SKM-1 (cell line): ENCODE data around the gene PPT1.

Source experiments
- DNase-seq: peaks from one replicate; lab custom pipeline; 2025; ENCODE audit not compliant: unreplicated experiment; lab: John Stamatoyannopoulos, UW

The PPT1 gene

DNA sequence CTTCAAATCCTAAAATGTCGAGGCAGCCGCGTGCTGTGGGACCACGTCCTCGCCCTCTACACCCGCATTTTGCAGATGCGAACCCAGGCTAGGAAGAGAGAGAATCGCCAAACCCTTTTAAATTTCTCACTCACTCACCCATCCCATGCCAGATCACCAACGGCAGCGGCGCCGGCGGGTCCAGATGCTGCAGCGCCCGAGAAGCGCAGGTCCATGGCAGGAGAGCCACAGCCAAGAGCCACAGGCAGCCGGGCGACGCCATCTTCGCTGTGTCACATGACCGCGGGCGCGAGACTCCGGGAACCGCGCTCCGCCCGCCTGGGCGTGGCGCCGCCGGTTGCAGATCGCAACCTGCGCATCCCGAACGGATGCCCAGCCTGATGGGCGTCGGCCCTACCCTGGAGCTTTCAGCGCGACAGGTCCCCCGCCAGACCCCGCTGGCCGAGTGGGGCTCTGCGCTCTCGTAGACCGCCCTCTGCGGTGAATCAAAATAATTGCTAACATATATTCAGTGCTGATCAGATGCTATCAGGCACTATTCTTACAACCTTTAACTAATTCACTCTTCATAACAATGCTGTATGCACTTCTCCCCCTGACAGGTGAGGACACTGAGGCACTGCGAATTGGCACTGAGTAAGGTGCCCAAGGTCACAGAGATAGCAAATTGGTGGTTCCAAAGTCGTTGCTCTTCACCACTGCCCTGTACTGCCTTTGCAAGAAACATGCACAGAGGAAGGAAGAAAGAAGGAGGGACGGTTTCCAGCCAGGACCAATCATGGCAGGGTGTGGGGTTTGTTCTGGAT is at the start of gene PPT1:
Gene PPT1 (minus strand): TSS at position 276 of the 806 bp plus-strand sequence. CDS start 14 bp downstream, at position 262.
- peak; percentile 23 for DNase-seq

DNA sequence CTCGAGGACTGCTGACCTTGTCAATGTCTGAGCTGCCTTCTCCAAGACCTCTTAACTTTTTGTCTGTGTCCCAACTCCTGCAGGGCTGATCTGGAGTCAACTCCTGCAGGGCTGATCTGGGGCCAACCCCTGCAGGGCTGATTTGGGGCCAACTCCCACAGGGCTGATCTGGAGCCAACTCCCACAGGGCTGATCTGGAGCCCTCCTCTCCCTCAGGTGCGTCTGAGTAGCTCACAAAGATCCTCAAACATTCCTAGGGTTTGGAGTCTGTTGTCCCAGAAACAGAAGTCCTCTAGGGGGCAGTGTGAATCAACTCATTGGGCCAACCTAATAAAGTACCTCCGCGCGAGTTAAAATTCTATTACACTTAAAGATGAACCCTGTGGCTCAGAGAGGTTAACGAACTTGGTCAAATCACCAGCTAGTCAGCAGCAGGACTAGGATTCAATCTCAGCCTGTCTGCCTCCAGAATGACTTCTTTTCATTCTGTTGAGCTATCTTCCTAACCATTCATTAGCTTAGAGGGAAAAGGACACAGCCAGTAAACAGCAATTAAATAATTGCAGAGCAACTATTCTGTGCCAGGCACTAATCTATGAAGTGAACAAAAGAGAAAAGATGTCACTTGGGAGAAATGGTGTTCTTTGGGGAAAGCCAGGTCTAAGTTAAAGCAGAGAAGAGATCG is 47.0 kb upstream of the PPT1 start:
- DNase-seq, result no peak

DNA sequence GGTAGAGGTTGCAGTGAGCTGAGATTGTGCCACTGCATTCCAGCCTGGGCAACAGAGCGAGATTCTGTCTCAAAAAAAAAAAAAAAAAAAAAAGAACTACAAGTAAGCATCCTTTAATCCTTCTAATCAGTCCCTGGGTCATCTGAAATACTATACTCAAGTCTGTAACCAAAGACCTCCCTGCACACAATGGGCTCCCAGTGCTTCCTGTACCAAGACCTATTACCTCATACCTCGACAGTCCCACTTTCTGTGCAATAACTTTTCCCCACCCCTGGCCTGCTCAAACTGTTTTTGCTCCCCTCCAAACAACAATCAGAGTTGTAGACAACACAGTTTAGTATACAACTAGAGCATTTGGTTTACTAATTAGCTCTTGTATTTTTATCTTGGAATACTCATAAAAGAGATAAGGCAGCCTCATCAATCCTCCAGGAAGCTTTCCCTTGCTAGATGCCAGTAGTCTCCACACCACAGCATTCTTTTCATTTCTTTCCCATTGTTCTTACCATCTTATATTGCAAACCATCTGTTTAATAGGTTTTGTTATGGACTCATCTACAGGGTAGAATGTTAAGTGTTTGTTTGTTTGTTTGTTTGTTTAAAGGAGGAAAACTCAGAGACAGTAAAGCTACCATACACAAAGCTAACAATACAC is 45.0 kb upstream of the PPT1 start:
- no peak for DNase-seq

DNA sequence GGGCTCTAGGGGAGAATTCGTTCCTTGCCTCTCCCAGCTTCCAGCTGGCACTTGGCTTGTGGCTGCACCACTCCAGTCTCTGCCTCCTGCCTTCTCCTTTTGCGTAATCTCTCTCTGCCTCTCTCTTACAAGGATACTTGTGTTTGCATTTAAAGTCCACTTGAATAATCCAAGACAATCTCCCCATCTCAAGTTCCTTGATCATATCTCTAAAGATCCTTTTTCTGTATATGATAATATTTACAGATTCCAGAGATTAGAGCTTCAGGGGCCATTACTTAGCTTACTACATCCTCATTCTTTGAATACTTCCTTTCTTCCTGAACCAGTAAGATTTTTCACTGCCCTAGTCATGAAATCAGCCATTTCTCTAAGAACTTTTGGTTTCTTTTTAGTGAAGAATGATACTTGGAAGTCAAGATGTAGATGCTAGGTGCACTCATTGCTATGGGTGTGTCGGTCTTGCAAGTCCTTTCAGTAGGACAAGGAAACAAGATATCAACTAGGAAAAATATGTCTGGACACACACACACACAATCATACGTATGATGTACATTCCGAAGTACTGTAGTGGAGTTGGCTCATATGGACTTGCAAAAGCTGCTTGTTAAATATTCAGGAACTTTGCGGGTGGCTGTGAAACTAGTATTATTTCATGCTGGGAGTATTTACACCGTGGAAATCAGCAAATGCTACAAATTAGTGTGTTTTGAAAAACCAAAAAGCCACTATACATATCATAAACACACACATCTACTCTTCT is 43.3 kb upstream of the PPT1 start:
- DNase-seq, result no peak

DNA sequence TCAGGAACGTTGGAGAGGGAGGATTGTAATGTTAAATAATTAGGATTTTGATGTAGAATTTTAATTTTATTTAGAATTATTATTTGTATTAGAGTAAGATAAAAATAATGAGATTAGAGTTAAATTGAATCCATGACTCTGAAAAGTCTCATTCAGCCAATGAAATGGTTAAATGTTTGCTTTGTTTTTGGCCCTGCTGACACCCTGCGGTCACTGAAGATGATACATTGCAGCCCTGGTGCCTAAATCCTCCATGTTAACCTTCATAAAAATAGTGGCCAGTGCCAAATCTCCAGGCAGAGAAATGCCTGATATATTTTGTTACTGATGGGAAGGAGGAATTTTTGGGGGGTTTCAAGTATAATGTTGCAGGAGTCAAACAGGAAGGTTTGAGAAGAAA is 36.8 kb upstream of the PPT1 start:
- no peak for DNase-seq

DNA sequence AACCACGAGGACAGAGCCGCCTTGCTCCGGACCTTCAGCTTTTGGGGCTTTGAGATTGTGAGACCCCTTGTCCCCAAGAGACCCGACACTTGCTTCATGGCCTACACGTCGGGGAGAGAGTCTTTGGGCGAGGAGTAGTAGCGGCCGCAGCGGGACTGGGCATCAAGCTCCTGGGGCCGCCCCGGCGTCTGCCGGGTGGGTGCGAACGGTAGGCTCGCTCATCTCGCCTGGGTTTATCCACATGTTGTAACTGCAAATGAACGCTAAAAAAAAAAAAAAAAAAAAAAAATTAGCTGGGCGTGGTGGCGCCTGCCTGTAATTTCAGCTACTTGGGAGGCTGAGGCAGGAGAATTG is 36.2 kb upstream of the PPT1 start:
- DNase-seq, result no peak

DNA sequence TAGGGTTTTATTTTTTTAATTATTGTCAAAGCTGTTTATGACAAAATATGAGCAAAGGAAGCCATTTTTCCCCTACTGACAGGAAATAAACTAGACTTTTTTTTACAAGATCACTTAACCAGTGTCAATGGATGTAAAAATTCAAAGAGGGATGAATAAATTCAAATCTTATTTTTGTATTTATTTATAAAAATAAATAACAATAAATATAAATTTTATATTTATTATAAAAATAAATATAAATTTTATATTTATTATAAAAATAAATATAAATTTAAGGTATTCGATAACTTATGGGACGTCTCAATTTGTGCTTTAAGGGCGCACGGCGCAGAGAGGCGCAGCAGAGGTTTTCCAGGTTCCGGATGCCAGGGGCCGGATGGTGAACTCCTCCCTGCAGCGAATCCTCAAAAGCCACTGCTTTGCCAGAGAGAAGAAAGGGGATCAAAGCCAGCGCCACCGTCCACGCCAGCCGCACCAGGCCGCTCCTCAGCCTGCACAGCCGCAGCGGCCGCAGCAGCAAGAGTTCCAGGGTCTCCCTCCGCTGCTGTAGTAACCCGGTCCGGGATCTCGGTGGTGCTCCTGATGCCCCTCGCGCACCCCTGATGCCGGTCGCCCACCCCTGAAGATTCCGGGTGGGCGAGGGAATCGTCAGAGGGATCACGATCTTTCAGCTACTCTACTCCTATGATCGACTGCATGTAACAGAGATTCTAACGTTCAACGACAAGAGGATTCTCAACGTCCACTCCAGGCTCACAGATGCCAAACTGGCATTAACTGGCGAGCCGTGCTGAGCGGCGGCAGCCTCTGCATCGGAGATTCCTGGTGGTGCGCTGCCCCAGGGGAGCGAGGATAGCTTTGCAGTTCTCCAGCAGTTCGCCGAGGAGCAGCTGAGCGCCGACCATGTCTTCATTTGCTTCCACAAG is 35.6 kb upstream of the PPT1 start:
- no peak for DNase-seq

DNA sequence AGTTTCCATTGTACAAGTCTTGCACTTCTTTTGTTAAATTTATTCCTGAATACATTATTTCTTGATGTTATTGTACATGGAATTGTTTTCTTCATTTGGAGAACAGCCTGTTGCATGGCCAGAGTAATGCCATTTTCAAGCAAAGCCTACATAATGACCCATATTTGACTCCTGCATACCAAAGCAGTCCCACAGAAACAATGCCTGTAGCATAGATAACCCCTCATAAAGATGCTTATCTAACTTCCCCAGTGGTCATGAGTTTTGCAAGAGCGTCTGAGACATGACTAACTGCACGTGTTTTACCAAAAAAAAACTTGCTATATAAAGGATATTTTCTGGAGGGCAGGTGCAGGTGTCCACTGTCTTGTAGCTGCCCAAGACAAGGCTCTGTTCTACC is 33.8 kb upstream of the PPT1 start:
- no peak for DNase-seq

DNA sequence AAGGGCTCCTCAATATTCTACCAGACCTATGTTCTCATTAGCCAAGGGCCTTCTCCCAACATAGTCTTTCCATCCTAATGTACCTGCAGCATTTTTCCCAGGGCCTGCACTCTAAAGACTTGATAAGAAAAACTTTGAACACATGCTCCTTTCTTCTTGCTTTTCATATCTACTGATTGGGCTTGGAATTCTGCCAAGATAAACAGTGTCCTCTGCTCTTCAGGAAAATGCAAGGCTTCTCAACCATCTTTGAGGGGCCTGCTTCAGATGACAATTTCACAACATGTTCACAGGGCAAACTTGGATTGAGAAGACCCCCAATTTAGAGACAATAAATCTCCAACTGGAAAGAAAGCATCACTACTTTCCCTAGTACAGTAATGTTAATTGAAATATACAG is 25.8 kb upstream of the PPT1 start:
- DNase-seq, result no peak

DNA sequence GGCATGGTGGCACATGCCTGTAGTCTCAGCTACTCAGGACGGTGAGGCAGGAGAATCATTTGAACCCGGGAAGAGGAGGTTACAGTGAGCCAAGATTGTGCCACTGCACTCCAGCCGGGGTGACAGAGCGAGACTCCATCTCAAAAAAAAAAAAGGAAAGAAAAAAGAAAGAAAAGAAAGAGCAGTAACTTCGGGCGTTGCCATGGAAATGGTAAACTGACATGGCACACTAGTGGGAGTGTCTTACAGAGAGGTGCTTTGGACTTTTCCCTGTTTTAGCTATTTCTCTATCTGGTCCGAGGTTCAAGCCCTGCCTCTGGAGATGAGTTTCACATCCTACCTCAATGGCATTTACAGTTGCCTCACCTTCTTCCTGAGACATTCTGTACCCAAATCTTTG is 23.1 kb upstream of the PPT1 start:
- no peak for DNase-seq

DNA sequence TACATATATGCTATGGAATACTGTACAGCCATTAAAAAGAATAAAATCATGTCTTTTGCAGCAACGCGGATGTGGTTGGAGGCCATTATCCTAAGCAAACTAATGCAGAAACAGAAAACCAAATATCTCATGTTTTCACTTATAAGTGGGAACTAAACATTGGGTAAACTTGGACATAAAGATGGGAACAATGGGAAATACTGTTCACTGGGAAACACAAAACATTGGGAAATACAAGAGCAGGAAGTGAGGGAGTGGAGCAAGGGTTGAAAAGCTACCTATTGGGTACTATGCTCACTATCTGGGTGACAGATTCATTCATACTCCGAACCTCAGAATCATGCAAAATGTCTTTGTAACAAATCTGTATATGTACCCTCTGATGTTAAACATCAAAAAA is 17.3 kb upstream of the PPT1 start:
- DNase-seq, result no peak

DNA sequence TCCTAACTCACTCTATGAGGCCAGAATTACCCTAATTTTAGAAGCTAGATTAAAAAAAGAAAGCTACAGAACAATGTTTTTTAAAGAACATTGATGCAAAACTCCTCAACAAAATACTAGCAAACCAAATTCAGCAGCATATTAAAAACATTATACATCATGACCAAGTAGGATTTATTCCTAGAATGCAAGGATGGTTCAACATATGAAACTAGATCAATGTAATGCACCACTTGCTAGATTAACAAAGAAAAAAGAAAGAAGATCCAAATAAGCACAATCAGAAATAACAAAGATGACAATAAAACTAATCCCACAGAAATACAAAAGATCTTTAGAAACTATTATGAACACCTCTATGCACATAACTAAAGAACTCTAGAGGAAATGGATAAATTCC is 13.3 kb upstream of the PPT1 start:
- DNase-seq, result no peak

DNA sequence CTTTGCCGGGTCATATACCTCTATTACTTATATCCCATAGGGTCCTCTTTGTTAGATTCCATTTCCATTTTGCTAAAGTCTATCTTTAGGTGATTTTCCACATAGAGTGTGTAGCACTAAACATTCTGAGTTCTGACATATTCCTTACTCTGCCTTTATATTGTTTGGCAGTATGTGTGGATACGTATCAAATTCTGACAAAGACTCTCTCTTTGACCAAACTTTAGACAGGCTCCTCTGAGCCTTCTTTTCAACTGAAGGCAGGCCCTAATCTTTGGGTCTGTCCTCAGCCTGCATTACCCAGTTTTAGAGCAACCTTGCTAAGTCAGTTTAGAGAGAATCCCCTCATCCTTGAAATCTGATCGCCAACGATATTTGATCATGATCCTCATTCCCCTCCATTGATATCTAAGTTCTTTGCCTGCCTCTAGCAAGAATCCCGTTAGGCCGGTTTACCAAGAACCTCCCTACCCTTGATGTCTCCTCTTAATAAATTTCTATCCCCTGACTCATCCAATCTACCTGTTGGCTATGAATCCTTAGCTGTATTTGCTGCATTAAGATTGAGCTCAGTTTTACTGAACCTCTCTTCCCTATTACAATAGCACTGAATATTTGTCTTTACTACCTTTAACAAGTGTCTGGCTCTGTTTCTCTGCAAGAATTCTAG is 10.4 kb upstream of the PPT1 start:
- no peak for DNase-seq

DNA sequence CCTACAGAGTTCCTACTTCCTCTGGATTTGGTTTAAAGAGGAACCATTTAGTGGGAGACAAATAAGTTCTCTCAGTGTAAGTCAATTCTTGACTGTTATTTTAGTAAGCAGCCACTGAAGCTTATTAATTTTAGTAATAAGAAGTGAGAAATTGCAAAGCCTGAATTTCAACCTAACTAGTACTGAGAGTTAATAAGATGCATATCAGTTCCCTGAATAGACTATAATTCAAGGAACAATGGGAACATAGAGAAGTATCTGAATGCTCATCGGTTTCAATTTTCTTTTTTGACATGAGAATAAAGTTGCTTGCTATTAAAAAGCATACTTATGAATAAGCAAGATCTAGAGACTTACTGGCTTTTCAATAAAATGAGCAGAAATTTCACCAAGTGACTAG is 8.0 kb upstream of the PPT1 start:
- DNase-seq, result no peak

DNA sequence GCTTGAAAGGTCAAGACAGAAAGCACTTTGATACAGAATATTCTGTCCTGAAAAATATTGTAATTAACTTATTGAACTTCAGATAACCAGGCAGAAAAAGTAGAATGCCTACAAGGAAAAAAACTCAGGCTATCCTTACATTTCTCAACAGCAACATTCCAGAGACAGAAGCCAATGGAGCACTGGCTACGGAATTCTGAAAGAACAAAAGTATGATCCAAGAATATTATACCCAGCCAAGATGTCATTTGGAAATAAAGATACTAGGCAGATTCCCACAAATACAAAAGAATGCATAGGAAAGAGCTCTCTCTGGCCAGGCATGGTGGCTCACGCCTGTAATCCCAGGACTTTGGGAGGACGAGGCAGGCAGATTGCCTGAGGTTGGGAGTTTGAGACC is 5.8 kb upstream of the PPT1 start:
- DNase-seq, result no peak

DNA sequence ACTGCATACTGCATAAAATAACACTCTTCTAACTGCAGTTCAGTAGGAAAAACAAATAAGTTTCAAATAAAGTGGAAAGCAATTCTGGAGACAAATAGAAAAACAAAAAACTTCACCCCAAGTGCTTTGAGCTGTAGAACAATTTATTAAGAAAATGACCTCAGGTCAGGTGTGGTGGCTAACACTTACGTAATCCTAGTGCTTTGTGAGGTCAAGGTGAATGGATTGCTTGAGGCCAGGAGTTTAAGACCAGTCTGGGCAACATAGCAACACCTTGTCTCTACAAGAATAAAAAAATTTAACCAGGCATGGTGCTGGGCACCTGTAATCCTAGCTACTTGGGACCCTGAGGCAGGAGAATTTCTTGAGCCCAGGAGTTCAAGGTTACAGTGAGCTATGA is 5.0 kb upstream of the PPT1 start:
- no peak for DNase-seq

DNA sequence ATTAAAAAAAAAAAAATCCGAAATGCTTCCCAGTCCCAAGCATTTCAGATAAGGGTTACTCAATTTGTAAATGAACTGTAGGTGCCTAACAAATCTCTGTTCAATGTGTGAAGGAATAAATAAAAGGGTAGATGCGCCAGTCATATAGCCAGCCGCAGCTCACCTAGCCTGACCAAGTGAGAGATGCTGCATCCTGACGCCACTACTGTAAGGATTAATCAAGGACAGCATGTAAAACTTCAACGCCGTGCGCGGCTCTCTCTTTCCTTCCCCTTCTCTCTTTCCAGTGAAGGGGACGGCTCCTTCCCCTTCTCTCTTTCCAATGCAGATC is 441 bp downstream of the PPT1 start:
- DNase-seq, result no peak

DNA sequence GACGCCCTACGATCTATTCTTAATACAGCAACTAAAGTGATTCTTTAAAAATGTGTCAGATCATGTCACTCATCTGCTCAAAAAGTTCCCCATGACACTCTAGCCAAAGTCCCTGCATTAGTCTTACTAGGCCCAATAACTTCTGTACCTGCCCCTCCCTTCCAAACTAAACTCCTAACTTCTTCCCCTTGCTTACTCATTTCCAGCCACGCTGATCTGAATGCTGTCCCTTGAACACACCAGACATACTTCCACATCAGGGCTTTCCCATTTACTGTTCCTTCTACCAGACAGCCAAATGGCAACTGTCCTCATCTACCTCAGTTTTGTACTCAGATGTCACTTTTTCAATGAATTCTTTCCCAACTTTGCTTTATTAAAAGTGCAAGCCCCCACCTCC is 1.2 kb downstream of the PPT1 start:
- no peak for DNase-seq

DNA sequence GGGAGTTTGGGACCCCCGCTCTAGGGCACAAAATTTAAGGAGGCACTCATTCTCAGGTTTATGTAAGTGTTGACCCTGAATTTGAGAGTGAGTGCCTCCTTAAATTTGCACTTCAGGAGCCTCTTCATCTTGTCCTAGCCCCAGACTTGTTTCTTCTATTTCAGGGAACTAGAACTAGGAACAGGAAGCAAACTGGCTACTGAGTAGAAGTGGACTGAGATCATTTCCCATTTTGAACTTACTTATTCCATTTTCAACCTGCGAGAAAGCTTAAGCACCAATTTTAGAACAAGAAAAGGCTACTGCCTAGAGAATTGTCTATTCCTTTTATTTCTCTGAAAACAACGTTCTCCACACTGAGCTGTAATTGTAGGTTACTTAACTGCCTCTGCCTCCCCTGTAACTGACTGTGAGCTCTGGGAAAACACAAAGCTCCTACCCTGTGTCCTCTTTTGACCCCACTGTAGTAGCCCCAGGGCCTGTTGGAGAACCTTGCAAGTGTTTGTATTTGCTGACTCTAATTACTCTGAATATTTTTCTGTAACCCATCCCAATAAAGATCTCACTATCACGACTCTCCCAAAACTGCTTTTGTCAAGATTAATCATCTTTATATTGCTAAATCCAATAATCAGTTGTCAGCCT is 2.5 kb downstream of the PPT1 start:
- peak; percentile 28 for DNase-seq
